ENCODE measurements around the gene S100Z. TPM values are rescaled to one million over a fixed set of nuclear protein-coding genes. Genes with fewer than 3 reads are reported as not detected.
A peak's percentile ranks its signal among the peaks of the same experiment; 100 is the strongest.

S100Z gene
- total RNA-seq, 1 experiment from 2014 or later: not detected

GRCh38 chr5:76867827-76868693 is 18.2 kb downstream of the S100Z start:
- peak; percentile 83 for ATAC-seq
- Histone ChIP-seq H3K27ac (ENCODE audit: low read length) (no peak overlapping the region), H3K27me3 (ENCODE audit: control insufficient read depth, insufficient read depth, low read length) (no peaks in the 10 kb centered on the region), H3K4me3 (ENCODE audit: low read depth in 2 of 2, low read length in 2 of 2) (no peak overlapping the region), H3K9me3 (ENCODE audit: control insufficient read depth, insufficient read depth, low read depth, low read length) (no peaks in the 10 kb centered on the region), H3K4me1 (ENCODE audit: control insufficient read depth, insufficient read depth, low read length) (peaks cover 3% of the 10 kb centered on the region; the same call in 1 of the 2 replicates), H3K36me3 (ENCODE audit: control insufficient read depth, insufficient read depth, low read length) (no peaks in the 10 kb centered on the region)
- TF ChIP-seq TCF7L2 (IDR thresholded peaks at IDR 0.05; ENCODE audit: low read depth, low read length) (no peak), CTCF (IDR thresholded peaks at IDR 0.05) (peak; percentile 88)
- in situ Hi-C loops (cut with HindIII; ENCODE audit: low pct_unique_long_range_greater_than_20kb, low sequenced_read_pairs) (no loop called here), intact Hi-C loops (cut with micrococcal nuclease; ENCODE audit: unreplicated experiment) (loop anchor here (2.0 kb wide), 2 partner anchors 149 to 211 kb away; no protein-coding TSS in a partner anchor)
- ChIA-PET CTCF (interaction anchor here (0.6 to 1.4 kb wide), 3 partner anchors 10 to 484 kb away, joined by 3 to 10 read pairs (median 6); no protein-coding TSS in a partner anchor), POLR2A (interaction anchor here (0.6 kb wide), 1 partner anchor 392 kb away, joined by 3 read pairs; no protein-coding TSS in a partner anchor)
- peak; percentile 75 for DNase-seq (ENCODE audit: low read depth, low spot score)
- BruUV-seq (replicated peaks): no TSS peak

GRCh38 chr5:76870046-76870445 is 20.2 kb downstream of the S100Z start:
- in situ Hi-C loops (cut with HindIII; ENCODE audit: low pct_unique_long_range_greater_than_20kb, low sequenced_read_pairs) (no loop called here), intact Hi-C loops (cut with micrococcal nuclease; ENCODE audit: unreplicated experiment) (no loop called here)
- Histone ChIP-seq H3K27ac (ENCODE audit: low read length) (no peak overlapping the region), H3K27me3 (ENCODE audit: control insufficient read depth, insufficient read depth, low read length) (no peaks in the 10 kb centered on the region), H3K4me3 (ENCODE audit: low read depth in 2 of 2, low read length in 2 of 2) (no peak overlapping the region), H3K9me3 (ENCODE audit: control insufficient read depth, insufficient read depth, low read depth, low read length) (no peaks in the 10 kb centered on the region), H3K4me1 (ENCODE audit: control insufficient read depth, insufficient read depth, low read length) (peaks cover 3% of the 10 kb centered on the region; the same call in 1 of the 2 replicates), H3K36me3 (ENCODE audit: control insufficient read depth, insufficient read depth, low read length) (no peaks in the 10 kb centered on the region)
- no TSS peak for BruUV-seq (replicated peaks)
- ChIA-PET CTCF (interaction anchor here (0.9 kb wide), 1 partner anchor 146 kb away, joined by 4 read pairs; no protein-coding TSS in a partner anchor), POLR2A (no interaction called here)
- ATAC-seq: no peak
- no peak for DNase-seq (ENCODE audit: low read depth, low spot score)
- TF ChIP-seq TCF7L2 (IDR thresholded peaks at IDR 0.05; ENCODE audit: low read depth, low read length) (no peak), SIN3A (IDR thresholded peaks at IDR 0.05; ENCODE audit: borderline replicate concordance, insufficient read depth, low read depth, low read length) (no peak), CTCF (IDR thresholded peaks at IDR 0.05) (no peak), REST (IDR thresholded peaks at IDR 0.05; ENCODE audit: insufficient read depth in 1 of 2, low read depth in 2 of 2, low read length in 1 of 2) (no peak), POLR2AphosphoS5 (IDR thresholded peaks at IDR 0.05; ENCODE audit: low read depth, low read length) (no peak)

Data from Panc1 (cell line).